Brain microvascular endothelial cell (primary cell): ENCODE measurements around the gene HSD17B3.
"Not testable (repeated sequence)": the region's sequence is repeated elsewhere in the genome, so short reads cannot be mapped to it uniquely, and the experiment has no call there.

Source experiments
- DNase-seq: peaks from one replicate; pipeline ENCODE4 v3.0.0-alpha.2; 2020
- H3K27ac ChIP-seq: fragments of 250-450 bp; sonication (Bioruptor Pico); 2 replicates; pipeline ENCODE4 v1.5.1; 2020; ENCODE audit warnings: mild to moderate bottlenecking, moderate library complexity
- H3K27me3 ChIP-seq: fragments of 250-450 bp; sonication (Bioruptor Pico); replicated peaks from 2 replicates; pipeline ENCODE4 v1.5.1; 2020; ENCODE audit warnings: mild to moderate bottlenecking
- H3K36me3 ChIP-seq: fragments of 250-450 bp; sonication (Bioruptor Pico); replicated peaks from 2 replicates; pipeline ENCODE4 v1.5.1; 2020; ENCODE audit warnings: mild to moderate bottlenecking
- H3K4me3 ChIP-seq: 2 replicates; pipeline ENCODE4 v1.5.1; 2011; ENCODE audit warnings: low read depth, mild to moderate bottlenecking, control low read depth, low read length, moderate library complexity
- CTCF ChIP-seq: IDR thresholded peaks from 2 replicates; pipeline ENCODE4 v1.5.1; 2011; ENCODE audit warnings: low read depth, mild to moderate bottlenecking, moderate library complexity, low read length, control low read depth, inconsistent platforms; ENCODE audit errors: missing control alignments
- in situ Hi-C: cut with HindIII; loops from 2 replicates; pipeline ENCODE4 v1.10.0; 2017; ENCODE audit warnings: low sequenced_read_pairs, low pct_ligation_motif_present

HSD17B3 gene

GRCh38 chr9:96242811-96243210 lies 59.2 kb downstream of the HSD17B3 start:
- DNase-seq: no peak
- no peak for TF ChIP-seq CTCF
- Histone ChIP-seq H3K4me3 (no peak overlapping the region), H3K27ac (no peak overlapping the region), H3K27me3 (no peaks in the 10 kb centered on the region), H3K36me3 (no peaks in the 10 kb centered on the region)
- in situ Hi-C loops: no loop called here

GRCh38 chr9:96241391-96241809 lies 60.6 kb downstream of the HSD17B3 start:
- DNase-seq: no peak
- Histone ChIP-seq H3K27ac (no peak overlapping the region), H3K36me3 (no peaks in the 10 kb centered on the region), H3K4me3 (no peak overlapping the region), H3K27me3 (no peaks in the 10 kb centered on the region)
- TF ChIP-seq CTCF: no peak
- in situ Hi-C loops: no loop called here

GRCh38 chr9:96236854-96237550 lies 65.0 kb downstream of the HSD17B3 start:
- in situ Hi-C loops: no loop called here
- no peak overlapping the region for H3K27ac ChIP-seq
- H3K27me3 ChIP-seq: no peaks in the 10 kb centered on the region
- DNase-seq: no peak
- no peak for TF ChIP-seq CTCF
- no peaks in the 10 kb centered on the region for H3K36me3 ChIP-seq
- no peak overlapping the region for H3K4me3 ChIP-seq

GRCh38 chr9:96236337-96236736 lies 65.6 kb downstream of the HSD17B3 start:
- H3K4me3 ChIP-seq, H3K27me3 ChIP-seq, H3K27ac ChIP-seq, H3K36me3 ChIP-seq, DNase-seq, in situ Hi-C loops: not testable (repeated sequence)

GRCh38 chr9:96232539-96233241 lies 69.3 kb downstream of the HSD17B3 start:
- Histone ChIP-seq H3K27ac (no peak overlapping the region), H3K36me3 (no peaks in the 10 kb centered on the region), H3K4me3 (no peak overlapping the region), H3K27me3 (no peaks in the 10 kb centered on the region)
- peak; percentile 32 for DNase-seq
- peak; percentile 96 for TF ChIP-seq CTCF
- in situ Hi-C loops: no loop called here

GRCh38 chr9:96232164-96232538 lies 69.8 kb downstream of the HSD17B3 start:
- H3K27me3 ChIP-seq: no peaks in the 10 kb centered on the region
- no peak for DNase-seq
- in situ Hi-C loops: no loop called here
- TF ChIP-seq CTCF: no peak
- H3K4me3 ChIP-seq: no peak overlapping the region
- no peaks in the 10 kb centered on the region for H3K36me3 ChIP-seq
- H3K27ac ChIP-seq: no peak overlapping the region
